B cell (primary cell): ENCODE measurements around the gene TYRP1. TPM values are rescaled to one million over a fixed set of nuclear protein-coding genes. Genes with fewer than 3 reads are reported as not detected.

Experiments
- ATAC-seq: fragments of 200-7000 bp; cut with Tn5 transposase; one replicate; pipeline ENCODE4 v1.10.0; 2021; ENCODE audit warnings: low read depth, mild to moderate bottlenecking, moderate number of reproducible peaks, moderate library complexity
- CTCF ChIA-PET: fragments of 350-600 bp; sonication (Branson Sonifier 250); formaldehyde crosslinking; loops from one replicate; lab custom pipeline; 2021; ENCODE audit warnings: antibody characterized with exemption, inconsistent platforms; lab: Charles Lee
- POLR2A ChIA-PET: fragments of 350-600 bp; sonication (Branson Sonifier 250); formaldehyde crosslinking; loops from one replicate; lab custom pipeline; 2021; ENCODE audit warnings: antibody characterized with exemption; lab: Charles Lee
- DNase-seq: peaks from one replicate; pipeline ENCODE4 v3.0.0; 2013
- H2AFZ ChIP-seq: 2 replicates; pipeline ENCODE4 v1.6.1; 2012; ENCODE audit warnings: mild to moderate bottlenecking, low read depth, low read length; ENCODE audit not compliant: insufficient read depth, poor library complexity, severe bottlenecking
- H3K27ac ChIP-seq, 2 donors: 1 replicate in 1 of 2; 2 replicates in 1 of 2; pipeline ENCODE4 v1.5.1; 2012 to 2013; ENCODE audit warnings: low read length in 2 of 2, mild to moderate bottlenecking in 2 of 2, moderate library complexity in 1 of 2
- H3K27me3 ChIP-seq, 4 experiments: fragments of 200-600 bp in 1 of 4; sonication (generic) in 1 of 4; replicated peaks in 1 of 4; 1 replicate in 2 of 4; 2 replicates in 2 of 4; pipeline versions ENCODE4 v1.6.1 to v1.7.0; 2013 to 2016; ENCODE audit warnings: low read length in 3 of 4, mild to moderate bottlenecking in 2 of 4, mixed read lengths in 1 of 4, moderate library complexity in 1 of 4; ENCODE audit not compliant: insufficient read depth in 4 of 4, control insufficient read depth in 3 of 4; ENCODE audit errors: control extremely low read depth in 1 of 4
- H3K36me3 ChIP-seq, 2 experiments: replicated peaks in 1 of 2; 1 replicate in 1 of 2; 2 replicates in 1 of 2; pipeline versions ENCODE4 v1.6.1 to v1.7.1; 2013; ENCODE audit warnings: low read length in 1 of 2; ENCODE audit not compliant: insufficient read depth in 2 of 2, control insufficient read depth in 1 of 2; ENCODE audit errors: control extremely low read depth in 1 of 2, extremely low read depth in 1 of 2
- H3K4me1 ChIP-seq, 2 donors: fragments of 200-600 bp in 1 of 2; sonication (generic) in 1 of 2; 1 replicate in 1 of 2; 2 replicates in 1 of 2; pipeline versions ENCODE4 v1.5.1 to v1.6.1; 2013 to 2017; ENCODE audit warnings: low read length in 2 of 2; ENCODE audit not compliant: control insufficient read depth in 2 of 2, insufficient read depth in 2 of 2
- H3K4me2 ChIP-seq: replicated peaks from 2 replicates; pipeline ENCODE3; 2012; ENCODE audit warnings: mild to moderate bottlenecking, low read depth, low read length; ENCODE audit not compliant: poor library complexity, severe bottlenecking
- H3K4me3 ChIP-seq, 5 experiments: fragments of 200-600 bp in 1 of 5; sonication (generic) in 1 of 5; 1 replicate in 3 of 5; 2 replicates in 2 of 5; pipeline versions ENCODE4 v1.5.1 to v1.7.0; 2011 to 2016; ENCODE audit warnings: low read length in 4 of 5, mild to moderate bottlenecking in 4 of 5, low read depth in 2 of 5, control low read depth in 1 of 5, moderate library complexity in 1 of 5; ENCODE audit not compliant: insufficient read depth in 1 of 5; ENCODE audit errors: control extremely low read depth in 1 of 5, extremely low read depth in 1 of 5
- H3K79me2 ChIP-seq: fragments of 200-600 bp; sonication (generic); one replicate; pipeline ENCODE4 v1.6.0; 2016; ENCODE audit warnings: low read length; ENCODE audit not compliant: control insufficient read depth, insufficient read depth
- H3K9ac ChIP-seq: fragments of 200-600 bp; sonication (generic); 2 replicates; pipeline ENCODE4 v1.6.1; 2017; ENCODE audit warnings: mild to moderate bottlenecking, low read length, moderate library complexity
- H3K9me3 ChIP-seq, 3 donors: one replicate each; pipeline versions ENCODE4 v1.6.1 to v1.7.1; 2013; ENCODE audit warnings: low read length in 2 of 3; ENCODE audit not compliant: control insufficient read depth in 2 of 3, insufficient read depth in 1 of 3; ENCODE audit errors: control extremely low read depth in 1 of 3
- H4K20me1 ChIP-seq: 2 replicates; pipeline ENCODE4 v1.6.0; 2012; ENCODE audit warnings: mild to moderate bottlenecking, low read length; ENCODE audit not compliant: insufficient read depth, control insufficient read depth, poor library complexity, severe bottlenecking
- H3K27ac Mint-ChIP-seq: one replicate; pipeline ENCODE4 v1.8.0; 2021; ENCODE audit warnings: mixed read lengths
- H3K27me3 Mint-ChIP-seq: one replicate; pipeline ENCODE4 v1.8.0; 2021; ENCODE audit warnings: mixed read lengths
- H3K4me1 Mint-ChIP-seq: one replicate; pipeline ENCODE4 v1.8.0; 2021; ENCODE audit warnings: mixed read lengths
- H3K4me3 Mint-ChIP-seq: one replicate; pipeline ENCODE4 v1.8.0; 2021; ENCODE audit warnings: mixed read lengths
- H3K9me3 Mint-ChIP-seq: one replicate; pipeline ENCODE4 v1.8.0; 2022; ENCODE audit warnings: mixed read lengths; ENCODE audit not compliant: insufficient read depth
- EZH2 ChIP-seq: IDR thresholded peaks from 2 replicates; pipeline ENCODE4 v1.6.1; 2012; ENCODE audit warnings: borderline replicate concordance, low read depth, mild to moderate bottlenecking, moderate library complexity, low read length; ENCODE audit not compliant: insufficient read depth, poor library complexity, severe bottlenecking
- WGBS: methylation state at CpG from one replicate; pipeline ENCODE4 v1.1.5; 2013; ENCODE audit warnings: missing lambda C conversion rate; ENCODE audit not compliant: insufficient coverage; 5-methylcytosine and 5-hydroxymethylcytosine counted together
- intact Hi-C: fragments of 100-400 bp; cut with micrococcal nuclease; formaldehyde crosslinking; loops from one replicate; pipeline ENCODE4 v1.10.0; 2022
- polyA plus RNA-seq: library from polyadenylated mRNA; depleted of rRNA; stranded (reverse); fragments of >200 nt; gene quantifications from 2 replicates; pipeline ENCODE4 v1.2.3, GENCODE V29; 2012
- total RNA-seq, 2 donors: library from RNA; stranded (reverse); fragments of 120-200 nt in 1 of 2; gene quantifications; 1 replicate in 1 of 2; 2 replicates in 1 of 2; pipeline versions ENCODE4 v1.2.3 to v1.2.4, GENCODE V29; 2013 to 2022
- TF ChIP-seq, protein P1 (sequence below): fragments of 200-600 bp; IDR thresholded peaks from one replicate; pipeline ENCODE4 v1.8.0; 2022; ENCODE audit warnings: antibody characterized with exemption, mild to moderate bottlenecking

Gene TYRP1
- total and polyA plus RNA-seq, 2 donors (not counting 1 experiment from before 2014, with no cell fraction given) = not detected

DNA sequence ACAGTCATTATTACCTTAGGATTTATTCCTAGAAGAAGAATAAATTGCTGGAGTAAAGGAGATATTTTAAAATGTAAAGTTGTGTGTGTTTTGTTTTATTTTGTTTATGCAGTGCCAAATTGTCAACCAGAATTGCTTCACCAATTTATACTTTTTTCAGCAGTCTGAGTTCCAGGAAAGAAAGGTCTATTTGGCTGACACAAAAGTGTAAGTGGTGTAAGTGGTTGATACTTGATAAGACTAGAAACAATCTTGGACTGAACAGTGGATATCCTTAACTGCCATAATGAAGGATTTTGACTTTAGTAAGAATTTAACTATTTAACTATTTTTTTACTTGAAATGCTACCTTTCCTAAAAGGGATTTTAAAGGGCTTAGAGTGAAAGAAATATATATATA, 37.7 kb downstream of the TYRP1 start:
- H3K4me1 ChIP-seq = no peaks in the 10 kb centered on the region
- DNase-seq = no peak
- H3K9me3 Mint-ChIP-seq = no peaks in the 10 kb centered on the region
- TF ChIP-seq, protein P1, sequence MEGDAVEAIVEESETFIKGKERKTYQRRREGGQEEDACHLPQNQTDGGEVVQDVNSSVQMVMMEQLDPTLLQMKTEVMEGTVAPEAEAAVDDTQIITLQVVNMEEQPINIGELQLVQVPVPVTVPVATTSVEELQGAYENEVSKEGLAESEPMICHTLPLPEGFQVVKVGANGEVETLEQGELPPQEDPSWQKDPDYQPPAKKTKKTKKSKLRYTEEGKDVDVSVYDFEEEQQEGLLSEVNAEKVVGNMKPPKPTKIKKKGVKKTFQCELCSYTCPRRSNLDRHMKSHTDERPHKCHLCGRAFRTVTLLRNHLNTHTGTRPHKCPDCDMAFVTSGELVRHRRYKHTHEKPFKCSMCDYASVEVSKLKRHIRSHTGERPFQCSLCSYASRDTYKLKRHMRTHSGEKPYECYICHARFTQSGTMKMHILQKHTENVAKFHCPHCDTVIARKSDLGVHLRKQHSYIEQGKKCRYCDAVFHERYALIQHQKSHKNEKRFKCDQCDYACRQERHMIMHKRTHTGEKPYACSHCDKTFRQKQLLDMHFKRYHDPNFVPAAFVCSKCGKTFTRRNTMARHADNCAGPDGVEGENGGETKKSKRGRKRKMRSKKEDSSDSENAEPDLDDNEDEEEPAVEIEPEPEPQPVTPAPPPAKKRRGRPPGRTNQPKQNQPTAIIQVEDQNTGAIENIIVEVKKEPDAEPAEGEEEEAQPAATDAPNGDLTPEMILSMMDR = no peak
- no peak for TF ChIP-seq EZH2
- H2AFZ ChIP-seq = no peak overlapping the region
- no peak overlapping the region for H3K9ac ChIP-seq
- H3K79me2 ChIP-seq = no peaks in the 10 kb centered on the region
- ChIA-PET CTCF (no interaction called here), POLR2A (no interaction called here)
- no peaks in the 10 kb centered on the region for H3K27me3 Mint-ChIP-seq
- no peaks in the 10 kb centered on the region for H3K9me3 ChIP-seq
- no peak overlapping the region for H3K4me2 ChIP-seq
- no peaks in the 10 kb centered on the region for H3K27me3 ChIP-seq
- no peak for ATAC-seq
- no peaks in the 10 kb centered on the region for H3K36me3 ChIP-seq
- H3K27ac Mint-ChIP-seq = no peak overlapping the region
- intact Hi-C loops = no loop called here
- H3K4me1 Mint-ChIP-seq = no peaks in the 10 kb centered on the region
- no peak overlapping the region for H3K4me3 Mint-ChIP-seq
- no peak overlapping the region for H3K27ac ChIP-seq
- no peaks in the 10 kb centered on the region for H4K20me1 ChIP-seq
- no peak overlapping the region for H3K4me3 ChIP-seq

DNA sequence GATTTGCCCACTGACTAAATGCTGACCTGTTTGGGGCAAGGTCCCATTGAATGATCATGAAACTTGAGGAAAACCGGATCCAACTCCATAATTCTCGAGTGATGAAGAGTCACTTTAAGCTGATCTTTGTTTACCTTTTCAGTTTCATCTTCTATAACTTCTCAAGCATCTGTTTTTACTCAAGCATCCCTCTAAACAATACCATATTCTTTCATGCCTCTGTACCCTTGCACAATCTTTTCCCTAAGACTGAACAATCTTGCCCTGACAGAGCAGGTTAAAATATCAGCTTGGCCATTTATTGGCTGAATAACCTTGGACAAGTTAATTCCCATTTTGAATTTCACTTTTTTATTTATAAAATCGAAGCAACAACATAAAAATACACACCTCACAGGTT, 39.8 kb downstream of the TYRP1 start:
- CTCF ChIA-PET = no interaction called here
- intact Hi-C loops = no loop called here
- WGBS = 89% methylated on average over 2 of the region's 3 CpGs

More for the DNA sequence above, 39.8 kb downstream of the TYRP1 start:
- no peak for TF ChIP-seq EZH2
- TF ChIP-seq, protein P1 = no peak
- POLR2A ChIA-PET = no interaction called here
- Mint-ChIP-seq H3K9me3 (no peaks in the 10 kb centered on the region), H3K4me1 (no peaks in the 10 kb centered on the region), H3K4me3 (no peak overlapping the region), H3K27ac (no peak overlapping the region), H3K27me3 (no peaks in the 10 kb centered on the region)
- ATAC-seq (no peak), DNase-seq (no peak)
- Histone ChIP-seq H4K20me1 (no peaks in the 10 kb centered on the region), H3K4me2 (no peak overlapping the region), H3K4me3 (no peak overlapping the region), H3K36me3 (no peaks in the 10 kb centered on the region), H3K9ac (no peak overlapping the region), H3K4me1 (no peaks in the 10 kb centered on the region), H3K27me3 (no peaks in the 10 kb centered on the region), H3K79me2 (no peaks in the 10 kb centered on the region), H3K9me3 (no peaks in the 10 kb centered on the region), H3K27ac (no peak overlapping the region), H2AFZ (no peak overlapping the region)
